Esophagus muscularis mucosa (tissue), 4 donors: ENCODE measurements around the gene LRMDA. TPM values are rescaled to one million over a fixed set of nuclear protein-coding genes. Genes with fewer than 3 reads are reported as not detected.

Experiments used
- DNase-seq: peaks from one replicate; pipeline ENCODE4 v3.0.0-alpha.2; 2017; ENCODE audit errors: extremely low spot score
- H3K27ac ChIP-seq, 4 donors: fragments of 200-600 bp; sonication (generic); replicated peaks in 1 of 4; 1 replicate in 3 of 4; 2 replicates in 1 of 4; pipeline ENCODE4 v1.5.1; 2016 to 2019; ENCODE audit warnings: mild to moderate bottlenecking in 1 of 4
- H3K27me3 ChIP-seq, 4 donors: fragments of 200-600 bp; sonication (generic); one replicate each; pipeline versions ENCODE4 v1.5.1 to v1.6.0; 2016 to 2019
- H3K36me3 ChIP-seq, 4 donors: fragments of 200-600 bp; sonication (generic); one replicate each; pipeline ENCODE4 v1.5.1; 2016 to 2019
- H3K4me1 ChIP-seq, 4 donors: fragments of 200-600 bp; sonication (generic); one replicate each; pipeline ENCODE4 v1.5.1; 2016 to 2019
- H3K4me3 ChIP-seq, 4 donors: fragments of 200-600 bp; sonication (generic); 1 replicate in 2 of 4; 2 replicates in 2 of 4; pipeline ENCODE4 v1.5.1; 2016 to 2019; ENCODE audit warnings: mild to moderate bottlenecking in 4 of 4, moderate library complexity in 1 of 4
- H3K9me3 ChIP-seq, 4 donors: fragments of 200-600 bp; sonication (generic); 1 replicate in 3 of 4; 2 replicates in 1 of 4; pipeline ENCODE4 v1.5.1; 2016 to 2019
- EP300 ChIP-seq: sonication (generic); formaldehyde crosslinking; IDR thresholded peaks from one replicate; pipeline ENCODE4 v1.6.1; 2017; ENCODE audit warnings: antibody characterized with exemption
- POLR2A ChIP-seq: fragments of 450-650 bp; IDR thresholded peaks from one replicate; pipeline ENCODE4 v1.6.1; 2017; ENCODE audit warnings: antibody characterized with exemption, moderate library complexity, mild to moderate bottlenecking, low read depth
- POLR2AphosphoS5 ChIP-seq, 2 donors: sonication (generic); formaldehyde crosslinking; IDR thresholded peaks; one replicate each; pipeline ENCODE4 v1.6.1; 2017; ENCODE audit warnings: antibody characterized with exemption in 2 of 2
- WGBS: methylation state at CpG from one replicate; pipeline ENCODE4 v1.1.5; 2018; 5-methylcytosine and 5-hydroxymethylcytosine counted together
- intact Hi-C: fragments of 100-400 bp; cut with DNase I; formaldehyde crosslinking; loops from one replicate; pipeline ENCODE4 v1.15.1; 2023
- total RNA-seq, 4 donors: library from RNA; depleted of rRNA; stranded (reverse); fragments of >200 nt; gene quantifications; one replicate each; pipeline versions ENCODE4 v1.1.0 to v1.2.1, GENCODE V29; 2016
- TF ChIP-seq, protein P1 (sequence below), 3 experiments: fragments of 200-600 bp in 2 of 3; fragments of 450-650 bp in 1 of 3; sonication (generic) in 2 of 3; IDR thresholded peaks; one replicate each; pipeline ENCODE4 v1.5.1; 2017 to 2019; ENCODE audit warnings: antibody characterized with exemption in 3 of 3, mild to moderate bottlenecking in 2 of 3, moderate library complexity in 1 of 3

The LRMDA gene
- total RNA-seq, 4 donors from 2014 or later = 14.3 to 34.9 (median 26.5) TPM

DNA sequence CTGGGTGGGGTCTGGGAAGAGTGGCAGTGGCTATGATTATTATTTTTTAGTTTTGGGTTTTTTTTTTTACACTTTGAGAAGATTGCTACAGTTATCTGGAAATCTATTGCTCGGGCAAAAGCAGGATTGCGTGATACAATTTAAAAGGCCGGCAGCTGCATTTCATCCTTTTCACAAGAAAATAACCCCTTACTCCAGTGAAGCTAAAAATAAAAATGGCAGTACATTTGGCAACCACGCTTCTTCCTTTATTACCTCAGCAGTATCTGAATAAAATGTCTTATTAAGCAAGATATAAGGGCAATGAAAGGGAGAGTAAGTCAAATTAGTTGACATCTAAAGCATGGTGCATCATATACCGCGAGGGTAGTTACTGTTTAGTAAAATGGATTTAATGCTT, 496.8 kb downstream of the LRMDA start:
- Histone ChIP-seq H3K27ac (no peak overlapping the region), H3K4me3 (no peak overlapping the region), H3K27me3 (no peaks in the 10 kb centered on the region), H3K9me3 (no peaks in the 10 kb centered on the region), H3K4me1 (peaks cover 0 to 10% (median 6%) of the 10 kb centered on the region in 4 donors), H3K36me3 (no peaks in the 10 kb centered on the region)
- DNase-seq = no peak
- intact Hi-C loops = loop anchor here (10.0 kb wide), 1 partner anchor 107 kb away; no protein-coding TSS in a partner anchor
- TF ChIP-seq, protein P1, sequence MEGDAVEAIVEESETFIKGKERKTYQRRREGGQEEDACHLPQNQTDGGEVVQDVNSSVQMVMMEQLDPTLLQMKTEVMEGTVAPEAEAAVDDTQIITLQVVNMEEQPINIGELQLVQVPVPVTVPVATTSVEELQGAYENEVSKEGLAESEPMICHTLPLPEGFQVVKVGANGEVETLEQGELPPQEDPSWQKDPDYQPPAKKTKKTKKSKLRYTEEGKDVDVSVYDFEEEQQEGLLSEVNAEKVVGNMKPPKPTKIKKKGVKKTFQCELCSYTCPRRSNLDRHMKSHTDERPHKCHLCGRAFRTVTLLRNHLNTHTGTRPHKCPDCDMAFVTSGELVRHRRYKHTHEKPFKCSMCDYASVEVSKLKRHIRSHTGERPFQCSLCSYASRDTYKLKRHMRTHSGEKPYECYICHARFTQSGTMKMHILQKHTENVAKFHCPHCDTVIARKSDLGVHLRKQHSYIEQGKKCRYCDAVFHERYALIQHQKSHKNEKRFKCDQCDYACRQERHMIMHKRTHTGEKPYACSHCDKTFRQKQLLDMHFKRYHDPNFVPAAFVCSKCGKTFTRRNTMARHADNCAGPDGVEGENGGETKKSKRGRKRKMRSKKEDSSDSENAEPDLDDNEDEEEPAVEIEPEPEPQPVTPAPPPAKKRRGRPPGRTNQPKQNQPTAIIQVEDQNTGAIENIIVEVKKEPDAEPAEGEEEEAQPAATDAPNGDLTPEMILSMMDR (IDR thresholded peaks at IDR 0.05) = no peak
- TF ChIP-seq POLR2AphosphoS5 (IDR thresholded peaks at IDR 0.05) (no peak), EP300 (no peak), POLR2A (no peak)
- 96% methylated on average over 6 of the region's 6 CpGs for WGBS

DNA sequence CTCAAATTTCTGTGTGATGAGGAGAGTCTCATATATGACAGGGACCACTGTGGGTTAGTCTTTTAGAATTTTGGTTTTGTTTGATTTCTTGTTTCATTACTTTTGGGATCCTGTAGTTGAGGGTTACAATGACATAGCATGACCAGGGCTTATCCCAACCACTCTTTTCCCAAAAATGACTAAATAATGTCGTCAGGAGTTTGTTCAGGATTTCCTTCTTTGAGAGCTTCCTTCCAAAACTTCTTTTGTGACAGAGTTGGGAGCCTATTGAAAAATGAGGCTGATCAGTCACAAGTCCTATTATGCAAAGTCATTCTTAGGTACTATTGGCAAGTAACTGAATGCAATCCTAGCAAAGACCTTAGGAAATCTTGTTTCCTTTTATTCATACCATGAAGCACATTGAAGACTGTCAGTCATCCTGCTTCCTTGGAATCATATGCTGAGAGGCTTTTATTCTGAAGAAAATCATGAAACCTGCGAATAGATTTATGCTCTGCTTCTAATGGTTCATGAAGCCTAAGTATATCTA, 498.3 kb downstream of the LRMDA start:
- TF ChIP-seq POLR2A = no peak
- TF ChIP-seq, protein P1 (IDR thresholded peaks at IDR 0.05) = no peak
- no peak for TF ChIP-seq EP300
- TF ChIP-seq POLR2AphosphoS5 (IDR thresholded peaks at IDR 0.05) = no peak
- Histone ChIP-seq H3K9me3 (no peaks in the 10 kb centered on the region), H3K27ac (no peak overlapping the region), H3K4me3 (no peak overlapping the region), H3K36me3 (no peaks in the 10 kb centered on the region), H3K4me1 (peaks cover 0 to 10% (median 6%) of the 10 kb centered on the region in 4 donors), H3K27me3 (no peaks in the 10 kb centered on the region)
- intact Hi-C loops = loop anchor here (10.0 kb wide), 1 partner anchor 105 kb away; no protein-coding TSS in a partner anchor
- 76% methylated on average over 2 of the region's 2 CpGs for WGBS
- DNase-seq = no peak

DNA sequence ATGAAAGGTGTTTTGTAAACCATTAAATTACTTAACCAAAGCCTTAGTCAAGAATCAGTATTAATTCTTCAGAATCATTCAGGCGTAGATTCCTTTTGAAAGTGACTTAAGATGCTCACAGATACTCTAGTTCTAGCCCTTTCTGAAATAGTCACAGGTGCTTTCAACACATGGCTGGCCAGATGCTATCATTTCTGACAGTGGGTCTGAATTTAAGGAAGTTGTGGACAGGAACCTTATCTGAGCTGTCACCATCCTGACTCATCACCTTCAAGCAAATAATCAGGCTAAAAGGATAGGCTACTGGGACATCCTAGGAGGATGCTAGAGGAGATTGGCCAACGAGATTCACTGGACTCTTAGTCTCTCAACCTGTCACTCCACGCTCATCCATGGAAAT, 501.5 kb downstream of the LRMDA start:
- Histone ChIP-seq H3K27me3 (no peaks in the 10 kb centered on the region), H3K27ac (no peak overlapping the region), H3K36me3 (no peaks in the 10 kb centered on the region), H3K4me1 (peaks cover 0 to 10% (median 6%) of the 10 kb centered on the region in 4 donors), H3K9me3 (no peaks in the 10 kb centered on the region), H3K4me3 (no peak overlapping the region)
- whole genome bisulfite sequencing = 90% methylated on average over 3 of the region's 3 CpGs
- no peak for DNase-seq
- no peak for TF ChIP-seq POLR2A
- TF ChIP-seq EP300 = no peak
- TF ChIP-seq POLR2AphosphoS5 (IDR thresholded peaks at IDR 0.05) = no peak
- TF ChIP-seq, protein P1 (IDR thresholded peaks at IDR 0.05) = no peak
- intact Hi-C loops = no loop called here

DNA sequence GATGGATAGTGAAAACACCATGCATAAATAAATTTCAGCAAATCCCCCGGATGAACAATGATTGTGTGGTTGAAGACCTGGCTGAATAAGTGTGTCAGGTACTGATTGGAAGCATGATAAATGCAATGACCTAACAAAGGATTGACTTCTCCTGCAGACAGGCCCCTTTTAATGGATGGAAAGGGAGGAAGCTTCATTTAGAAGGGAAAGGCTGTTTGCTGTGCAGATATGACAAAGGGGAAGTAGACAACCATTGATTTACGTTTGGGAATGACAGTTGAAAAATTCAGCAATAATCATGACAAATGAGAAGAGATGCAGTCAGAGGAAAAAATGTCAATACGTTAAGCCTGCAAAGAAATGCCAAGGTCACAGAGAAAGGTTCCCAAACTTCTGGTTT, 503.8 kb downstream of the LRMDA start:
- Histone ChIP-seq H3K27me3 (no peaks in the 10 kb centered on the region), H3K4me1 (peaks cover 0 to under 1% (median under 1%) of the 10 kb centered on the region in 4 donors), H3K4me3 (no peak overlapping the region), H3K36me3 (no peaks in the 10 kb centered on the region), H3K27ac (no peak overlapping the region), H3K9me3 (no peaks in the 10 kb centered on the region)
- WGBS = 70% methylated on average over 3 of the region's 3 CpGs
- no peak for DNase-seq
- intact Hi-C loops = no loop called here
- TF ChIP-seq POLR2A (no peak), EP300 (no peak), POLR2AphosphoS5 (IDR thresholded peaks at IDR 0.05) (no peak)
- TF ChIP-seq, protein P1 (IDR thresholded peaks at IDR 0.05) = no peak
